HTERT RPE-1 (cell line): ENCODE data around the gene POU2F2.

Experiments used
- in situ Hi-C: fragments of 300-500 bp; cut with MboI; formaldehyde crosslinking; loops from 4 replicates; pipeline ENCODE4 v1.14.3; 2020; ENCODE audit warnings: low sequenced_read_pairs

POU2F2 gene

GRCh38 chr19:42155796-42156195 is 23.6 kb upstream of the POU2F2 start:
- in situ Hi-C loops: no loop called here

GRCh38 chr19:42154471-42155323 is 22.5 kb upstream of the POU2F2 start:
- in situ Hi-C loops: no loop called here

- in situ Hi-C loops: no loop called here
Observed at GRCh38 chr19:42153672-42154433, 21.6 kb upstream of the POU2F2 start.

- in situ Hi-C loops: no loop called here
Observed at GRCh38 chr19:42152910-42153671, 20.8 kb upstream of the POU2F2 start.

- in situ Hi-C loops: no loop called here
Observed at GRCh38 chr19:42151782-42152684, 19.8 kb upstream of the POU2F2 start.

- in situ Hi-C loops: no loop called here
Observed at GRCh38 chr19:42150911-42151361, 18.7 kb upstream of the POU2F2 start.

- in situ Hi-C loops: no loop called here
Observed at GRCh38 chr19:42150364-42150763, 18.1 kb upstream of the POU2F2 start.

- in situ Hi-C loops: no loop called here
Observed at GRCh38 chr19:42149447-42150202, 17.4 kb upstream of the POU2F2 start.

- in situ Hi-C loops: no loop called here
Observed at GRCh38 chr19:42148266-42148665, 16.0 kb upstream of the POU2F2 start.

GRCh38 chr19:42143341-42144234 is 11.3 kb upstream of the POU2F2 start:
- in situ Hi-C loops: no loop called here

- in situ Hi-C loops: no loop called here
Observed at GRCh38 chr19:42140125-42140754, 8.0 kb upstream of the POU2F2 start.

GRCh38 chr19:42134535-42135070 is 2.4 kb upstream of the POU2F2 start:
- in situ Hi-C loops: no loop called here

GRCh38 chr19:42132851-42133528 is 744 bp upstream of the POU2F2 start:
- in situ Hi-C loops: no loop called here

GRCh38 chr19:42131149-42132029 is 857 bp downstream of the POU2F2 start:
- in situ Hi-C loops: no loop called here

- in situ Hi-C loops: no loop called here
Observed at GRCh38 chr19:42130254-42130573, 2.0 kb downstream of the POU2F2 start.
